H1 (cell line): ENCODE results near the gene PDE4D. TPM values are rescaled to one million over a fixed set of nuclear protein-coding genes. Genes with fewer than 3 reads are reported as not detected.

Experiments
- CTCF ChIA-PET: fragments of 300-600 bp; sonication (Branson Sonifier 250); formaldehyde crosslinking; loops from one replicate; lab custom pipeline; 2021; ENCODE audit not compliant: partially characterized antibody; lab: Charles Lee
- POLR2A ChIA-PET: fragments of 300-600 bp; sonication (Branson Sonifier 250); formaldehyde crosslinking; loops from one replicate; lab custom pipeline; 2021; ENCODE audit warnings: inconsistent platforms; ENCODE audit not compliant: partially characterized antibody; lab: Charles Lee
- DNase-seq, 2 experiments: peaks; one replicate each; pipeline versions ENCODE4 v3.0.0 to v3.0.0-alpha.2; 2010 to 2022; ENCODE audit warnings: low spot score in 2 of 2, low read depth in 1 of 2, mixed read lengths in 1 of 2
- FAIRE-seq: peaks from 2 replicates; lab custom pipeline; 2011; peaks lifted over from hg19 to GRCh38; lab: Jason Lieb, UNC
- H2AFZ ChIP-seq: 2 replicates; pipeline ENCODE4 v1.8.1; 2012; ENCODE audit warnings: low read length, inconsistent platforms
- H2AK5ac ChIP-seq: 2 replicates; pipeline ENCODE4 v1.6.1; 2013; ENCODE audit warnings: low read depth, low read length
- H2BK120ac ChIP-seq: replicated peaks from 2 replicates; pipeline ENCODE3; 2013; ENCODE audit warnings: low read depth, low read length, inconsistent platforms
- H2BK12ac ChIP-seq: 2 replicates; pipeline ENCODE4 v1.6.1; 2013; ENCODE audit warnings: low read depth, low read length
- H2BK15ac ChIP-seq: 2 replicates; pipeline ENCODE4 v1.6.1; 2013; ENCODE audit warnings: low read length
- H2BK20ac ChIP-seq: 2 replicates; pipeline ENCODE4 v1.6.1; 2013; ENCODE audit warnings: low read length
- H2BK5ac ChIP-seq: 2 replicates; pipeline ENCODE4 v1.6.1; 2013; ENCODE audit warnings: low read depth, low read length
- H3K14ac ChIP-seq: 2 replicates; pipeline ENCODE4 v1.6.1; 2013; ENCODE audit warnings: inconsistent platforms; ENCODE audit not compliant: insufficient read length
- H3K18ac ChIP-seq: 2 replicates; pipeline ENCODE4 v1.6.1; 2013; ENCODE audit warnings: low read length; ENCODE audit errors: extremely low read depth
- H3K23ac ChIP-seq: 2 replicates; pipeline ENCODE4 v1.6.1; 2013; ENCODE audit warnings: inconsistent platforms; ENCODE audit not compliant: insufficient read length
- H3K23me2 ChIP-seq: 2 replicates; pipeline ENCODE4 v1.6.1; 2013; ENCODE audit warnings: low read depth, low read length
- H3K27ac ChIP-seq: 2 replicates; pipeline ENCODE4 v1.6.1; 2011; ENCODE audit warnings: low read depth, low read length, inconsistent platforms
- H3K27me3 ChIP-seq, 4 experiments: replicated peaks in 1 of 4; 1 replicate in 1 of 4; 2 replicates in 3 of 4; pipeline versions ENCODE4 v1.6.1 to v1.8.1; 2011 to 2013; ENCODE audit warnings: low read length in 3 of 4, mild to moderate bottlenecking in 3 of 4, inconsistent platforms in 2 of 4, mixed read lengths in 2 of 4, moderate library complexity in 1 of 4; ENCODE audit not compliant: control insufficient read depth in 3 of 4, insufficient read depth in 3 of 4; ENCODE audit errors: extremely low read depth in 1 of 4
- H3K36me3 ChIP-seq, 4 experiments: 2 replicates each; pipeline versions ENCODE4 v1.6.1 to v1.8.1; 2011 to 2013; ENCODE audit warnings: mild to moderate bottlenecking in 4 of 4, low read length in 3 of 4, moderate library complexity in 2 of 4, control low read depth in 1 of 4, inconsistent platforms in 1 of 4; ENCODE audit not compliant: insufficient read depth in 4 of 4, control insufficient read depth in 2 of 4
- H3K4ac ChIP-seq: replicated peaks from 2 replicates; pipeline ENCODE3; 2013; ENCODE audit warnings: low read length, low read depth, mixed read lengths, inconsistent platforms; ENCODE audit not compliant: insufficient read length
- H3K4me1 ChIP-seq, 4 experiments: replicated peaks in 1 of 4; 1 replicate in 1 of 4; 2 replicates in 3 of 4; pipeline versions ENCODE4 v1.6.1 to v1.8.1; 2011 to 2013; ENCODE audit warnings: low read length in 3 of 4, inconsistent platforms in 2 of 4, mixed read lengths in 1 of 4; ENCODE audit not compliant: insufficient read depth in 4 of 4, control insufficient read depth in 3 of 4
- H3K4me2 ChIP-seq, 2 experiments: 2 replicates each; pipeline versions ENCODE4 v1.6.1 to v1.8.1; 2011 to 2013; ENCODE audit warnings: low read depth in 2 of 2, low read length in 2 of 2, control low read depth in 1 of 2, inconsistent platforms in 1 of 2, mild to moderate bottlenecking in 1 of 2; ENCODE audit not compliant: insufficient read depth in 1 of 2
- H3K4me3 ChIP-seq, 4 experiments: fragments of 200-600, 300-600 bp in 1 of 4; sonication (generic), shearing (Covaris generic), sonication (Bioruptor Twin) in 1 of 4; 2 replicates each; pipeline versions ENCODE4 v1.5.1 to v1.8.1; 2011 to 2016; ENCODE audit warnings: low read length in 4 of 4, low read depth in 3 of 4, control low read depth in 2 of 4, inconsistent platforms in 2 of 4, mild to moderate bottlenecking in 2 of 4, mixed read lengths in 1 of 4, moderate library complexity in 1 of 4; ENCODE audit not compliant: insufficient read depth in 2 of 4; ENCODE audit errors: extremely low read depth in 1 of 4
- H3K56ac ChIP-seq: replicated peaks from 2 replicates; pipeline ENCODE3; 2013; ENCODE audit warnings: low read depth, mild to moderate bottlenecking, mixed read lengths, low read length, inconsistent platforms; ENCODE audit not compliant: insufficient read length
- H3K79me1 ChIP-seq: 2 replicates; pipeline ENCODE4 v1.6.1; 2013; ENCODE audit warnings: low read depth, low read length, control low read depth
- H3K79me2 ChIP-seq, 2 experiments: 2 replicates each; pipeline versions ENCODE4 v1.6.1 to v1.8.1; 2012 to 2013; ENCODE audit warnings: low read length in 2 of 2, mild to moderate bottlenecking in 2 of 2, inconsistent platforms in 1 of 2; ENCODE audit not compliant: insufficient read depth in 2 of 2, control insufficient read depth in 1 of 2
- H3K9ac ChIP-seq, 4 experiments: replicated peaks in 1 of 4; 1 replicate in 1 of 4; 2 replicates in 3 of 4; pipeline versions ENCODE4 v1.6.1 to v1.8.1; 2011 to 2013; ENCODE audit warnings: low read depth in 3 of 4, low read length in 3 of 4, control low read depth in 2 of 4, mild to moderate bottlenecking in 2 of 4, moderate library complexity in 2 of 4, inconsistent platforms in 1 of 4; ENCODE audit errors: extremely low read depth in 1 of 4
- H3K9me3 ChIP-seq, 2 experiments: 2 replicates each; pipeline versions ENCODE4 v1.6.1 to v1.8.1; 2012 to 2013; ENCODE audit warnings: mild to moderate bottlenecking in 2 of 2, moderate library complexity in 2 of 2, control low read depth in 1 of 2, inconsistent platforms in 1 of 2, low read depth in 1 of 2, low read length in 1 of 2, mixed read lengths in 1 of 2; ENCODE audit not compliant: insufficient read depth in 2 of 2
- H4K20me1 ChIP-seq, 2 experiments: replicated peaks in 1 of 2; 2 replicates each; pipeline versions ENCODE3 to v1.8.1; 2011 to 2013; ENCODE audit warnings: inconsistent platforms in 2 of 2, low read length in 2 of 2, mild to moderate bottlenecking in 1 of 2; ENCODE audit not compliant: insufficient read depth in 2 of 2, control insufficient read depth in 1 of 2
- H4K5ac ChIP-seq: 2 replicates; pipeline ENCODE4 v1.6.1; 2013; ENCODE audit warnings: low read length, low read depth, mixed read lengths, inconsistent platforms; ENCODE audit not compliant: insufficient read length
- H4K8ac ChIP-seq: 2 replicates; pipeline ENCODE4 v1.8.0; 2013; ENCODE audit warnings: mild to moderate bottlenecking, moderate library complexity, low read length, inconsistent platforms; ENCODE audit not compliant: insufficient read depth; ENCODE audit errors: extremely low read depth
- H4K91ac ChIP-seq: replicated peaks from 2 replicates; pipeline ENCODE3; 2013; ENCODE audit warnings: low read length, mixed read lengths, inconsistent platforms; ENCODE audit not compliant: insufficient read length
- CHD2 ChIP-seq: IDR thresholded peaks from 2 replicates; pipeline ENCODE4 v1.6.1; 2012; ENCODE audit warnings: low read length, improper control_type of control experiment
- CTBP2 ChIP-seq: IDR thresholded peaks from 2 replicates; pipeline ENCODE4 v1.7.0; 2011; ENCODE audit warnings: borderline replicate concordance, mild to moderate bottlenecking, moderate library complexity, mixed read lengths, low read length; ENCODE audit not compliant: insufficient read depth, insufficient read length
- EZH2 ChIP-seq: fragments of 200-600 bp; sonication (generic); IDR thresholded peaks from 2 replicates; pipeline ENCODE4 v1.7.1; 2012; ENCODE audit warnings: low read depth, mild to moderate bottlenecking, moderate library complexity, low read length, inconsistent platforms; ENCODE audit not compliant: severe bottlenecking
- GABPA ChIP-seq: IDR thresholded peaks from 2 replicates; pipeline ENCODE4 v1.6.1; 2011; ENCODE audit warnings: mild to moderate bottlenecking, low read length, moderate library complexity, borderline replicate concordance; ENCODE audit not compliant: insufficient read depth
- KDM1A ChIP-seq: fragments of 200-600, 300-600 bp; sonication (generic); IDR thresholded peaks from 2 replicates; pipeline ENCODE4 v1.7.1; 2016; ENCODE audit warnings: mild to moderate bottlenecking, low read length, borderline replicate concordance
- KDM5A ChIP-seq: fragments of 200-600 bp; IDR thresholded peaks from 2 replicates; pipeline ENCODE4 v1.7.1; 2012; ENCODE audit warnings: mild to moderate bottlenecking, low read length, inconsistent platforms, mixed read lengths
- MAFK ChIP-seq: IDR thresholded peaks from 2 replicates; pipeline ENCODE4 v1.6.1; 2012; ENCODE audit warnings: low read depth, mild to moderate bottlenecking, improper control_type of control experiment, low read length
- RFX5 ChIP-seq: IDR thresholded peaks from 2 replicates; pipeline ENCODE4 v1.6.1; 2011; ENCODE audit warnings: low read depth, low read length, improper control_type of control experiment, borderline replicate concordance
- SIX5 ChIP-seq: IDR thresholded peaks from 2 replicates; pipeline ENCODE4 v1.6.1; 2011; ENCODE audit warnings: mild to moderate bottlenecking, low read depth, low read length
- SRF ChIP-seq: IDR thresholded peaks from 2 replicates; pipeline ENCODE4 v1.6.1; 2011; ENCODE audit warnings: mild to moderate bottlenecking, low read depth, low read length, moderate library complexity
- TCF12 ChIP-seq: IDR thresholded peaks from 2 replicates; pipeline ENCODE4 v1.6.1; 2011; ENCODE audit warnings: low read depth, mild to moderate bottlenecking, low read length
- TEAD4 ChIP-seq: IDR thresholded peaks from 2 replicates; pipeline ENCODE4 v1.6.1; 2012; ENCODE audit warnings: low read depth, low read length, inconsistent platforms, mixed read lengths
- WGBS, 2 experiments: shearing (Covaris generic) in 1 of 2; methylation state at CpG; one replicate each; pipeline versions ENCODE4 v1.1.6 to v1.1.7; 2013 to 2015; ENCODE audit warnings: low lambda C conversion rate in 2 of 2, mixed read lengths in 2 of 2, inconsistent platforms in 1 of 2, low coverage in 1 of 2, missing lambda C conversion rate in 1 of 2; ENCODE audit not compliant: insufficient replicate concordance in 2 of 2, insufficient coverage in 1 of 2, insufficient read length in 1 of 2; ENCODE audit errors: extremely low coverage in 1 of 2, missing lambda C conversion rate in 1 of 2; 5-methylcytosine and 5-hydroxymethylcytosine counted together
- polyA plus RNA-seq, 7 experiments: library from polyadenylated mRNA; depleted of rRNA in 3 of 7; stranded (reverse) in 5 of 7; unstranded in 2 of 7; fragments of >200 nt in 5 of 7; fragments of 200-250 nt in 2 of 7; gene quantifications; 1 replicate in 5 of 7; 2 replicates in 1 of 7; 4 replicates in 1 of 7; pipeline versions ENCODE4 v1.2.1 to v1.2.3, GENCODE V29; 2011 to 2013; ENCODE audit warnings: missing spikeins in 2 of 7, mixed read lengths in 2 of 7
- total RNA-seq: library from RNA; stranded (reverse); fragmentation: NEBNext Ultra II Directional; extraction: Animal tissue kit (Norgen Biotek cat#: 25700); gene quantifications from 2 replicates; pipeline ENCODE4 v1.2.1, GENCODE V29; 2021
- TF ChIP-seq, protein P1 (sequence below): IDR thresholded peaks from 2 replicates; pipeline ENCODE4 v1.6.1; 2012; ENCODE audit warnings: inconsistent platforms

Gene PDE4D
- total and polyA plus RNA-seq, 2 of the 8 experiments (the other 6 are each of a cell fraction or from before 2014, with no cell fraction given), result 2.3 to 3.7 TPM

GRCh38 chr5:59326596-59326995 is 566.9 kb downstream of the PDE4D start:
- CTCF ChIA-PET, result interaction anchor here (0.6 to 2.2 kb wide), 5 partner anchors 10 to 106 kb away, joined by 3 to 13 read pairs (median 3); no protein-coding TSS in a partner anchor
- no peak for FAIRE-seq

More at GRCh38 chr5:59326596-59326995, 566.9 kb downstream of the PDE4D start:
- POLR2A ChIA-PET, result no interaction called here
- no peak overlapping the region for H2BK20ac ChIP-seq
- H3K23me2 ChIP-seq, result no peaks in the 10 kb centered on the region
- TF ChIP-seq SRF, result no peak
- no peak for TF ChIP-seq TCF12
- TF ChIP-seq MAFK, result no peak
- no peak for TF ChIP-seq CHD2
- TF ChIP-seq, protein P1, sequence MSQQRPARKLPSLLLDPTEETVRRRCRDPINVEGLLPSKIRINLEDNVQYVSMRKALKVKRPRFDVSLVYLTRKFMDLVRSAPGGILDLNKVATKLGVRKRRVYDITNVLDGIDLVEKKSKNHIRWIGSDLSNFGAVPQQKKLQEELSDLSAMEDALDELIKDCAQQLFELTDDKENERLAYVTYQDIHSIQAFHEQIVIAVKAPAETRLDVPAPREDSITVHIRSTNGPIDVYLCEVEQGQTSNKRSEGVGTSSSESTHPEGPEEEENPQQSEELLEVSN, result no peak
- TF ChIP-seq KDM1A, result no peak
- no peak for TF ChIP-seq TEAD4
- no peak for TF ChIP-seq GABPA
- no peak for TF ChIP-seq EZH2
- TF ChIP-seq RFX5, result no peak
- TF ChIP-seq KDM5A, result no peak
- TF ChIP-seq SIX5, result no peak
- TF ChIP-seq CTBP2, result no peak
- H3K27ac ChIP-seq, result no peak overlapping the region
- H3K4me1 ChIP-seq, result no peaks in the 10 kb centered on the region
- H4K5ac ChIP-seq, result no peak overlapping the region
- no peak overlapping the region for H2BK12ac ChIP-seq
- H2BK5ac ChIP-seq, result no peak overlapping the region
- no peak for DNase-seq
- 85% methylated on average over 2 of the region's 2 CpGs; no CpG with 5 or more reads in 1 of the 2 experiments for WGBS, 2 experiments
- no peak overlapping the region for H3K4ac ChIP-seq
- H3K23ac ChIP-seq, result no peak overlapping the region
- H3K4me2 ChIP-seq, result no peak overlapping the region
- no peak overlapping the region for H2BK15ac ChIP-seq
- H3K56ac ChIP-seq, result no peak overlapping the region
- H3K36me3 ChIP-seq, result no peaks in the 10 kb centered on the region
- no peaks in the 10 kb centered on the region for H3K79me2 ChIP-seq
- no peaks in the 10 kb centered on the region for H3K79me1 ChIP-seq
- H2AFZ ChIP-seq, result no peak overlapping the region
- no peaks in the 10 kb centered on the region for H4K20me1 ChIP-seq
- no peak overlapping the region for H3K4me3 ChIP-seq
- H3K14ac ChIP-seq, result no peak overlapping the region
- no peaks in the 10 kb centered on the region for H3K9me3 ChIP-seq
- H3K18ac ChIP-seq, result no peak overlapping the region
- no peak overlapping the region for H2AK5ac ChIP-seq
- H2BK120ac ChIP-seq, result no peak overlapping the region
- no peaks in the 10 kb centered on the region for H3K27me3 ChIP-seq
- H4K91ac ChIP-seq, result no peak overlapping the region
- H4K8ac ChIP-seq, result no peak overlapping the region
- no peak overlapping the region for H3K9ac ChIP-seq
